ENCODE results near the gene MLX.

The MLX gene

GRCh38 chr17:42566883-42567573 lies at the start of gene MLX:
TSS of gene MLX (plus strand) at chr17:42567100. CDS start at chr17:42567125, 25 bp downstream.
- peak; percentile 89 for DNase-seq (ENCODE audit: low read depth)

GRCh38 chr17:42517516-42517915 lies 49.4 kb upstream of the MLX start:
- DNase-seq (ENCODE audit: low read depth), result peak; percentile 96

- peak; percentile 95 for DNase-seq (ENCODE audit: low read depth)
Observed at GRCh38 chr17:42518046-42518754, 48.7 kb upstream of the MLX start.

- DNase-seq (ENCODE audit: low read depth), result no peak
Observed at GRCh38 chr17:42518755-42519545, 48.0 kb upstream of the MLX start.

GRCh38 chr17:42519546-42520491 lies 47.1 kb upstream of the MLX start:
- DNase-seq (ENCODE audit: low read depth), result peak; percentile 99

GRCh38 chr17:42520540-42520951 lies 46.4 kb upstream of the MLX start:
- DNase-seq (ENCODE audit: low read depth), result no peak

- DNase-seq (ENCODE audit: low read depth), result no peak
Observed at GRCh38 chr17:42521036-42521435, 45.9 kb upstream of the MLX start.

- peak; percentile 24 for DNase-seq (ENCODE audit: low read depth)
Observed at GRCh38 chr17:42521666-42522262, 45.1 kb upstream of the MLX start.

GRCh38 chr17:42522263-42522790 lies 44.6 kb upstream of the MLX start:
- DNase-seq (ENCODE audit: low read depth), result no peak

- DNase-seq (ENCODE audit: low read depth), result no peak
Observed at GRCh38 chr17:42522798-42523278, 44.1 kb upstream of the MLX start.

- DNase-seq (ENCODE audit: low read depth), result no peak
Observed at GRCh38 chr17:42525221-42525620, 41.7 kb upstream of the MLX start.

- no peak for DNase-seq (ENCODE audit: low read depth)
Observed at GRCh38 chr17:42526031-42526444, 40.9 kb upstream of the MLX start.

- no peak for DNase-seq (ENCODE audit: low read depth)
Observed at GRCh38 chr17:42527932-42528331, 39.0 kb upstream of the MLX start.

- no peak for DNase-seq (ENCODE audit: low read depth)
Observed at GRCh38 chr17:42529061-42529460, 37.8 kb upstream of the MLX start.

- no peak for DNase-seq (ENCODE audit: low read depth)
Observed at GRCh38 chr17:42530952-42531454, 35.9 kb upstream of the MLX start.

- DNase-seq (ENCODE audit: low read depth), result peak; percentile 39
Observed at GRCh38 chr17:42531455-42532354, 35.2 kb upstream of the MLX start.

GRCh38 chr17:42535155-42536047 lies 31.5 kb upstream of the MLX start:
- no peak for DNase-seq (ENCODE audit: low read depth)

GRCh38 chr17:42536048-42536371 lies 30.9 kb upstream of the MLX start, which contains the start of gene NAGLU:
TSS of gene NAGLU (plus strand) at chr17:42536241. CDS start at chr17:42536273, 32 bp downstream.
- DNase-seq (ENCODE audit: low read depth), result peak; percentile 93
